Measurements from ENCODE around the gene RBBP5.

DNA sequence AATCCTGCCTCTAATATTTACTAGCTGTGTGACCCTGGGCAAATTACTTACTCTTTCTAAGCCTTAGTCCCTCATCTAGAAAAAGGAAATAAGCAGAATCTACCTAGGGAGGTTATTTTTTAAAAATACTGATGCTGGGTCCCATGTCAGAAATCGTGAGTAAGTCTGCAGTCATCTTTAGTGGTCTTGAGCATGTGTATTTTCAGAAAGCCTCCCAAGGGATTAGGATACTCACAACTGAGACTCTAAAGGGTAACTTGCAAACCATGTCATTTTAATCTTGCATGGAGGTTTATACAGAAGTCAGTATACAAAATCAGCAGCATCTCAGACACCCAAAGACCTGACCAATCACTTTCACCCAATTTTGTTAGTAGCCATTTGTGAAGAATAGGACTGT, 46.5 kb upstream of the RBBP5 start:
- TF ChIP-seq CTCF (conservative IDR thresholded peaks at IDR 0.05 in 1 of 2, IDR thresholded peaks at IDR 0.05 in 1 of 2; ENCODE audit: extremely low read depth in 1 of 2, insufficient read depth in 1 of 2, low read depth in 1 of 2, low read length in 2 of 2) = no peak
- TF ChIP-seq EZH2 (IDR thresholded peaks at IDR 0.05; ENCODE audit: borderline replicate concordance, low read length) = no peak

Data from mammary epithelial cell (primary cell).